Measurements from ENCODE around the gene DAPK3.

GRCh38 chr19:3984908-3985642 lies 14.2 kb upstream of the DAPK3 start, which contains the start of gene EEF2:
- peak in 3 of 4 experiments; percentile 10 to 19 (median 12) for TF ChIP-seq CTCF (IDR thresholded peaks at IDR 0.05)
- TF ChIP-seq POLR2A (IDR thresholded peaks at IDR 0.05), result peak; percentile 99
- TF ChIP-seq EP300 (IDR thresholded peaks at IDR 0.05), result no peak
- TF ChIP-seq POLR2AphosphoS5 (IDR thresholded peaks at IDR 0.05), result peak; percentile 100

Data from gastroesophageal sphincter (tissue), 3 donors.